GM21360 (cell line): Measurements from ENCODE around the gene ZBED1.
"Not testable (repeated sequence)": the region's sequence is repeated elsewhere in the genome, so short reads cannot be mapped to it uniquely, and the experiment has no call there.

Experiments
- ATAC-seq: cut with Tn5 transposase; IDR thresholded peaks from one replicate; pipeline ENCODE4 v1.9.1; 2021; ENCODE audit warnings: mild to moderate bottlenecking, moderate library complexity; ENCODE audit not compliant: unreplicated experiment

Gene ZBED1

DNA sequence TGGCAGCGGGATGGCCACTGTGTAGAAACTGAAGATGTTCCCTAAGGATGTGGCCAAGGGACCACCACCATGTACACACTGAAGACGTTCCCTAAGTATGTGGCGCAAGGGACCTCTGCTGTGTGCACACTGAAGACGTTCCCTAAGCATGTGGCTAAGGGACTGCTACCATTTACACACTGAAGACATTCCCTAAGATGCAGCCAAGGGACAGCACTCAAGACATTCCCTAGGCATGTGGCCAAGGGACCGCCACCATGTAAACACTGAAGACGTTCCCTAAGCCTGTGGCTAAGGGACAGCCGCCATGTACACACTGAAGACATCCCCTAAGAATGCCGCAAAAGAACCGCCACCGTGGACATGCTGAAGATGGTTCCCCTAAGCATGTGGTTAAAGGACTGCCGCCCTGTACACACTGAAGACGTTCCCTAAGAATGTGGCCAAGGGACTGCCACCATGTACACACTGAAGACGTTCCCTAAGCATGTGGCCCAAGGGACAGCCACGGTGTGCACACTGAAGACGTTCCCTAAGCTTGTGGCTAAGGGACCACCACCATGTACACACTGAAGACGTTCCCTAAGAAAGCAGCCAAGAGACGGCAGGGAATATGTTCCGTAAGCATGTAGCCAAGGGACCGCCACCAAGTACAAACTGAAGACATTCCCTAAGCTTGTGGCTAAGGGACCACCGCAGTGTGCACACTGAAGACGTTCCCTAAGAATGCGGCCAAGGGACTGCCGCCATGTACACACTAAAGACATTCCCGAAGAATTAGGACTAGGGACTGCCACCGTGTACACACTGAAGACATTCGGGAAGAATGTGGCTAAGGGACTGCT is 43.3 kb downstream of the ZBED1 start:
- no peak for ATAC-seq

- not testable (repeated sequence) for ATAC-seq
These were observed 44.7 kb downstream of the ZBED1 start for GRCh38 chrX:2456091-2456490.

GRCh38 chrX:2454620-2455019 is 46.2 kb downstream of the ZBED1 start:
- not testable (repeated sequence) for ATAC-seq

DNA sequence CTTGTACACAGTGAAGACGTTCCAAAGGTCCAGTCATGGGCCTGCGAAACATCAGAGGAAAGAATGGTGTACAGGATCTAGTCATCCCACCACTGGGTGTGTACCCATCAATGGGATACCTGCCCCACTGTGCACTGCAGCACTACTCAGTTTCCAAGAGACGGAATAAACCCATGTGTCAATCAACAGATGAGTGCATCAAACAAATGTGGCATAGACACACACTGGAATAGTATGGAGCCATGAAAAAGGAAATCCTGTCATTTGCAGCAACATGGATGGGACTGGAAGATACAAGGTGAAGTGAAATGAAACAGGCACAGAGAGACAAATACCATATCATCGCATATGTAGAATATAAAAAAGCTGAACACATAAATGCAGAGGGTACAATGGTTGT is 48.0 kb downstream of the ZBED1 start:
- no peak for ATAC-seq

- no peak for ATAC-seq
These were observed 48.4 kb downstream of the ZBED1 start for GRCh38 chrX:2452317-2452784.

DNA sequence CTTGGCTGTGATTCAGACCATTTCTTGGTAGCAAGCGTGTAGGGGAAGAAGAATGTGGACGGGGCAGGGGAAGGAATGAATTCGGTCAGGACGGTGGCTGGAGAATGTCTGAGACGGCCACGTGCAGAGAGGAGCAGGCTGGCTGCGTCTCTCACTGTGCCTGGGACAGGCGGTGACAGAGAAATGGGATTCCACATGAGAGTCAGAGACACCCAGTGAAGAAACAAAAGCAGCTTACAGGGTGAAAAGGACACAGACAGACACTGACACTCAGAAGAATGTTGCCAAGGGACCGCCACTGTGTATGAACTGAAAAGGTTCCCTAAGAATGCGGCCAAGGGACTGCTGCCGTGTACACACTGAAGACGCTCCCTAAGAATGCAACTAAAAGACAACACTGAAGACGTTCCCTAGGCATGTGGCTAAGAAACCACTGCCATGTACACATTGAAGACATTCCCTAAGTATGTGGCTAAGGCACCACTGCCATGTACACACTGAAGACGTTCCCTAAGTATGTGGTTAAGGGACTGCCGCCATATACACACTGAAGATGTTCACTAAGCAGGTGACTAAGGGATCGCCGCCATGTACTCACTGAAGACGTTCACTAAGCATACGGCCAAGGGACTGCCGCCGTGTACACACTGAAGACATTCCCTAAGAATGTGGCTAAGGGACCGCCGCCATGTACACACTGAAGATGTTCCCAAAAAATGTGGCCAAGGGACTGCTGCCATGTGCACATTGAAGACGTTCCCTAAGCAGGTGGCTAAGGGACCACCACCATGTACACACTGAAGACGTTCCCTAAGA is 49.1 kb downstream of the ZBED1 start:
- ATAC-seq: no peak

DNA sequence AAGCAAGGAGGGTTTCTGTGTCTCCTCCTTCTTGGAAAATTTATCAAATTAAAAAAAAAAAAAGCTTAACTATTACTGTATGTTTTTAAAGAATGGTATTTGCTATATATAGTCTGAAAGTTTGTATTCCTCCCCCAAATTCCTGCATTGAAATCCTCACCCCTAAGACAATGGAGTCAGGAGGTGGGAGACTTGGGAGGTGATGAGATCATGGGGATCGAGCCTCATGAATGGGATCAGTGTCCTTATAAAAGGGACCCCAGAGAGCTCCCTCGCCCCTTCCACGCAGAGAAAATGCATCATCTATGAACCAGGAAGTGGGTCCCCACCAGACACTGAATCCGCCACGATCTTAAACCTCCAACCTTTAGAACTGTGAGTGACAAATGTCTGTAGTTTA is 50.1 kb downstream of the ZBED1 start:
- no peak for ATAC-seq

- ATAC-seq: no peak
These were observed 51.5 kb downstream of the ZBED1 start for GRCh38 chrX:2449135-2449886.

DNA sequence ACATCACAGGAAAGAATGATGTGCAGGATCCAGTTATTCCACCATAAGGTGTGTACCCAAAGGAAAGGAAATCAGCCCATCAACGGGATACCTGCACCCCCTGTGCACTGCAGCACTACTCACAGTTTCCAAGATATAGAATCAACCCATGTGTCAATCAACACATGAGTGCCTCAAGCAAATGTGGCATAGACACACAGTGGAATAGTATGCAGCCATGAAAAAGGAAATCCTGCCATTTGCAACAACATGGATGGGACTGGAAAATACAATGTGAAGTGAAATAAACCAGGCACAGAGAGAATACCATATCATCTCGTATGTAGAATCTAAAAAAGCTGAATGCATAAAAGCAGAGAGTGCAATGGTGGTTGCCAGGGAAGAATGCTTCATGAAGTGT is 53.3 kb downstream of the ZBED1 start:
- no peak for ATAC-seq

DNA sequence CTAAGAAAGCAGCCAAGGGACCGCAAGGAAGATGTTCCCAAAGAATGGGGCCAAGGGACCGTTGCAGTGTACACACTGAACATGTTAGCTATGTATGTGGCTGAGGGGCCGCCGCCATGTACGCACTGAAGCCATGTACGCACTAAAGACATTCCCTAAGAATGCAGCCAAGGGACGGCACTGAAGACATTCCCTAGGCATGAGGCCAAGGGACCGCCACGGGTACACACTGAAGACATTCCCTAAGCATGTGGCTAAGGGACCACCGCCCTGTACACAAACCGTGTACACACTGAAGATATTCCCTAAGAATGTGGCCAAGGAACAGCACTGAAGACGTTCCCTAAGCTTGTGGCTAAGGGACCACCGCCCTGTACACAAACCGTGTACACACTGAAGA is 54.0 kb downstream of the ZBED1 start:
- no peak for ATAC-seq

- no peak for ATAC-seq
These were observed 54.8 kb downstream of the ZBED1 start for GRCh38 chrX:2445662-2446623.

DNA sequence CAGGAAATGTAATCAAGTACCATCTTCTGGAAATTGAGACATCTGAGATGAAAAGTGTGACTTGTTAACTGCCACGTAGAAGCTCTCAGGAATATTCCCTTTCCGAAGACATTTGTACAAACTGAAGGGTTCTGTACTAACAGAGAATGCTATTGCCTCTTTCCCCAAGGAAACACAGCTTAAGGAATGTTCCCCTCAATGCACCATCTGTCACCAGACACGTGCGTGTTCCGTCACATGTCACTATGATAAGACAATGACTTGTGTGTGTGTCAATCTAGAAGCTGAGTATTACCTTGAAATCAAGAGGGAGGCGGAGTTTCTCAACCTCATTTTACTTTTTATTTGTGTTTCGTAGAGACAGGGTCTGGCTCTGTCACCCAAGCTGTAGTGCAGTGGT is 58.1 kb downstream of the ZBED1 start:
- ATAC-seq: no peak

DNA sequence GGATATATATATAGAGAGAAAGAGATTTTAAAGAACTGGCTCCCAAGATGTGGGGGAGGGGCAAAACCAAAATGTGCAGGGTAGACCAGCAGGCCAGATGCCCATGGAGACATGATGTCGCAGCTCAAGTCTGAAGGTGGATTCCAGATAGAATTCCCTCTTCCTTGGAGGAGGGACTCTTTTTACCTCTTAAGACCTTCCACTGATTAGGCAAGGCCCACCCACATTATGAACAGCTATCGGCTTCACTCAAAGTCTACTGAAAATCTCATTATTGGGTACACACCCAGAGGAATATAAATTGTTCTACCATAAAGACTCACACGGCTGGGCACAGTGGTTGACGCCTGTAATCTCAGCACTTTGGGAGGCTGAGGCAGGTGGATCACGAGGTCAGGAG is 59.3 kb downstream of the ZBED1 start:
- ATAC-seq: no peak

- no peak for ATAC-seq
These were observed 61.2 kb downstream of the ZBED1 start for GRCh38 chrX:2439613-2440012.
